ENCODE measurements around the gene GNPTAB.

GRCh38 chr12:101733166-101733565 lies 97.6 kb downstream of the GNPTAB start:
- TF ChIP-seq CTCF (conservative IDR thresholded peaks at IDR 0.05): no peak
- TF ChIP-seq EZH2 (IDR thresholded peaks at IDR 0.05; ENCODE audit: low read depth): no peak

Data from PC-9 (cell line).